Ovary (tissue), 9 donors: ENCODE data around the gene ZDHHC23. TPM values are rescaled to one million over a fixed set of nuclear protein-coding genes. Genes with fewer than 3 reads are reported as not detected.

Source experiments
- DNase-seq, 5 donors: peaks; one replicate each; pipeline ENCODE4 v3.0.0-alpha.2; 2019 to 2020
- H3K27ac ChIP-seq, 2 donors: fragments of 200-600 bp; one replicate each; pipeline versions ENCODE4 v1.5.1 to v1.8.0; 2019 to 2022
- H3K27me3 ChIP-seq: fragments of 200-600 bp; one replicate; pipeline ENCODE4 v1.8.0; 2022
- H3K36me3 ChIP-seq: fragments of 200-600 bp; sonication (generic); one replicate; pipeline ENCODE4 v1.5.1; 2019
- H3K4me1 ChIP-seq: one replicate; pipeline ENCODE4 v1.8.1; 2013; ENCODE audit warnings: mild to moderate bottlenecking, moderate library complexity; ENCODE audit not compliant: insufficient read depth
- H3K4me3 ChIP-seq: fragments of 200-600 bp; sonication (generic); one replicate; pipeline ENCODE4 v1.5.1; 2017
- H3K9me3 ChIP-seq, 2 donors: fragments of 200-600 bp in 1 of 2; sonication (generic) in 1 of 2; one replicate each; pipeline versions ENCODE4 v1.5.1 to v1.8.1; 2013 to 2019; ENCODE audit warnings: mild to moderate bottlenecking in 1 of 2, moderate library complexity in 1 of 2
- CTCF ChIP-seq, 3 donors: fragments of 450-650 bp in 2 of 3; fragments of 200-600 bp in 1 of 3; IDR thresholded peaks; one replicate each; pipeline versions ENCODE4 v1.5.1 to v1.8.0; 2016 to 2022; ENCODE audit warnings: antibody characterized with exemption in 3 of 3, mild to moderate bottlenecking in 1 of 3
- EP300 ChIP-seq: sonication (generic); formaldehyde crosslinking; IDR thresholded peaks from one replicate; pipeline ENCODE4 v1.6.1; 2017; ENCODE audit warnings: antibody characterized with exemption
- POLR2A ChIP-seq: fragments of 450-650 bp; IDR thresholded peaks from one replicate; pipeline ENCODE4 v1.6.1; 2017; ENCODE audit warnings: antibody characterized with exemption, mild to moderate bottlenecking, moderate library complexity
- WGBS, 3 donors: extraction: QIAGEN DNeasy Blood & Tissue Kit in 1 of 3; methylation state at CpG; one replicate each; pipeline versions ENCODE4 v1.1.5 to v1.1.7; 2013 to 2017; 5-methylcytosine and 5-hydroxymethylcytosine counted together
- intact Hi-C, 4 donors: fragments of 100-400 bp; cut with DNase I; formaldehyde crosslinking; loops; one replicate each; pipeline versions ENCODE4 v1.11.0 to v1.15.1; 2022 to 2023
- polyA plus RNA-seq, 2 donors: library from polyadenylated mRNA; stranded (reverse); fragments of 200-250 nt in 1 of 2; fragments of 350-450 nt in 1 of 2; fragmentation: Illumina TruSeq in 1 of 2; extraction: RNeasy Lipid Tissue Mini Kit (QIAGEN cat#74804) in 1 of 2; gene quantifications; one replicate each; pipeline ENCODE4 v1.2.3, GENCODE V29; 2013 to 2014
- total RNA-seq, 7 donors: library from RNA; depleted of rRNA in 2 of 7; stranded (reverse); fragments of >200 nt in 2 of 7; fragmentation: NEBNext Ultra II Directional in 3 of 7; extraction: Animal tissue kit (Norgen Biotek cat#: 25700) in 3 of 7; gene quantifications; one replicate each; pipeline versions ENCODE4 v1.1.0 to v1.2.4, GENCODE V29; 2016 to 2023
- donor health status: DM: no; HTN: no; CAD: no; lungs with moderate emphysema.
- donor health status: DM: no; HTN: no; CAD: no.
- donor health status: Bipolar disorder and iron deficiency.
- donor health status: DM: yes; HTN: yes; CAD: no.
- donor health status: DM: no; HTN: no; CAD: no.
- donor health status: DM: yes; HTN: yes; CAD: no.

Gene ZDHHC23
- total and polyA plus RNA-seq, 9 donors: 0.80 to 6.7 (median 2.9) TPM

- TF ChIP-seq CTCF (IDR thresholded peaks at IDR 0.05) (no peak), EP300 (no peak), POLR2A (no peak)
- H3K27me3 ChIP-seq: no peaks in the 10 kb centered on the region
- H3K9me3 ChIP-seq: no peaks in the 10 kb centered on the region
- H3K27ac ChIP-seq: no peak overlapping the region
- no peaks in the 10 kb centered on the region for H3K4me1 ChIP-seq
- DNase-seq: no peak
- H3K4me3 ChIP-seq: no peak overlapping the region
- H3K36me3 ChIP-seq: no peaks in the 10 kb centered on the region
- intact Hi-C loops: no loop called here
- 88 to 94% (median 94%) methylated on average over 2 of the region's 2 CpGs for WGBS, 3 donors
Observed at GRCh38 chr3:114011059-114011797, 63.4 kb downstream of the ZDHHC23 start.

Other genes with a start within 250 kb of the ZDHHC23 start
- gene NAA50, start 201.8 kb upstream of the ZDHHC23 start, total RNA-seq: 100 to 1,000 TPM in 3 of 7 donors, 10 to 100 TPM in 4; 55.1 to 114 (median 99.5) TPM
- gene NAA50, start 201.8 kb upstream of the ZDHHC23 start, polyA plus RNA-seq: 10 to 100 TPM; 41.1 to 62.5 TPM
- gene ATP6V1A, start 201.0 kb upstream of the ZDHHC23 start, total RNA-seq: 10 to 100 TPM; 16.6 to 55.3 (median 43.0) TPM
- 10 to 100 TPM in 1 of 2 donors, 1 to 10 TPM in 1; 9.3 to 34.7 TPM for gene ATP6V1A, start 201.0 kb upstream of the ZDHHC23 start, polyA plus RNA-seq
- 10 to 100 TPM in 1 of 7 donors, 1 to 10 TPM in 5, under 1 TPM in 1; 0.35 to 10.7 (median 1.8) TPM for gene GRAMD1C, start 109.2 kb upstream of the ZDHHC23 start, total RNA-seq
- gene GRAMD1C, start 109.2 kb upstream of the ZDHHC23 start, polyA plus RNA-seq: 1 to 10 TPM in 1 of 2 donors, under 1 TPM in 1; 0.75 to 1.9 TPM
- 10 to 100 TPM in 1 of 7 donors, 1 to 10 TPM in 6; 4.6 to 15.0 (median 5.8) TPM for gene CCDC191, start 108.5 kb downstream of the ZDHHC23 start, total RNA-seq
- 1 to 10 TPM; 3.1 to 4.9 TPM for gene CCDC191, start 108.5 kb downstream of the ZDHHC23 start, polyA plus RNA-seq
- 10 to 100 TPM; 13.0 to 32.6 (median 20.8) TPM for gene QTRT2, start 108.7 kb downstream of the ZDHHC23 start, total RNA-seq
- 10 to 100 TPM in 1 of 2 donors, 1 to 10 TPM in 1; 6.4 to 15.4 TPM for gene QTRT2, start 108.7 kb downstream of the ZDHHC23 start, polyA plus RNA-seq
- gene DRD3, start 231.0 kb downstream of the ZDHHC23 start, total RNA-seq: not detected
- not detected for gene DRD3, start 231.0 kb downstream of the ZDHHC23 start, polyA plus RNA-seq